GM12801 (cell line): ENCODE data around the gene TMEM245.

Source experiments
- TF ChIP-seq, protein P1 (sequence below): IDR thresholded peaks from one replicate; pipeline ENCODE4 v1.5.1; 2011; ENCODE audit warnings: control low read depth; ENCODE audit not compliant: insufficient read length; ENCODE audit errors: extremely low read depth

The TMEM245 gene

GRCh38 chr9:109118808-109119438 lies 824 bp downstream of the TMEM245 start:
- TF ChIP-seq, protein P1, sequence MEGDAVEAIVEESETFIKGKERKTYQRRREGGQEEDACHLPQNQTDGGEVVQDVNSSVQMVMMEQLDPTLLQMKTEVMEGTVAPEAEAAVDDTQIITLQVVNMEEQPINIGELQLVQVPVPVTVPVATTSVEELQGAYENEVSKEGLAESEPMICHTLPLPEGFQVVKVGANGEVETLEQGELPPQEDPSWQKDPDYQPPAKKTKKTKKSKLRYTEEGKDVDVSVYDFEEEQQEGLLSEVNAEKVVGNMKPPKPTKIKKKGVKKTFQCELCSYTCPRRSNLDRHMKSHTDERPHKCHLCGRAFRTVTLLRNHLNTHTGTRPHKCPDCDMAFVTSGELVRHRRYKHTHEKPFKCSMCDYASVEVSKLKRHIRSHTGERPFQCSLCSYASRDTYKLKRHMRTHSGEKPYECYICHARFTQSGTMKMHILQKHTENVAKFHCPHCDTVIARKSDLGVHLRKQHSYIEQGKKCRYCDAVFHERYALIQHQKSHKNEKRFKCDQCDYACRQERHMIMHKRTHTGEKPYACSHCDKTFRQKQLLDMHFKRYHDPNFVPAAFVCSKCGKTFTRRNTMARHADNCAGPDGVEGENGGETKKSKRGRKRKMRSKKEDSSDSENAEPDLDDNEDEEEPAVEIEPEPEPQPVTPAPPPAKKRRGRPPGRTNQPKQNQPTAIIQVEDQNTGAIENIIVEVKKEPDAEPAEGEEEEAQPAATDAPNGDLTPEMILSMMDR = no peak

DNA sequence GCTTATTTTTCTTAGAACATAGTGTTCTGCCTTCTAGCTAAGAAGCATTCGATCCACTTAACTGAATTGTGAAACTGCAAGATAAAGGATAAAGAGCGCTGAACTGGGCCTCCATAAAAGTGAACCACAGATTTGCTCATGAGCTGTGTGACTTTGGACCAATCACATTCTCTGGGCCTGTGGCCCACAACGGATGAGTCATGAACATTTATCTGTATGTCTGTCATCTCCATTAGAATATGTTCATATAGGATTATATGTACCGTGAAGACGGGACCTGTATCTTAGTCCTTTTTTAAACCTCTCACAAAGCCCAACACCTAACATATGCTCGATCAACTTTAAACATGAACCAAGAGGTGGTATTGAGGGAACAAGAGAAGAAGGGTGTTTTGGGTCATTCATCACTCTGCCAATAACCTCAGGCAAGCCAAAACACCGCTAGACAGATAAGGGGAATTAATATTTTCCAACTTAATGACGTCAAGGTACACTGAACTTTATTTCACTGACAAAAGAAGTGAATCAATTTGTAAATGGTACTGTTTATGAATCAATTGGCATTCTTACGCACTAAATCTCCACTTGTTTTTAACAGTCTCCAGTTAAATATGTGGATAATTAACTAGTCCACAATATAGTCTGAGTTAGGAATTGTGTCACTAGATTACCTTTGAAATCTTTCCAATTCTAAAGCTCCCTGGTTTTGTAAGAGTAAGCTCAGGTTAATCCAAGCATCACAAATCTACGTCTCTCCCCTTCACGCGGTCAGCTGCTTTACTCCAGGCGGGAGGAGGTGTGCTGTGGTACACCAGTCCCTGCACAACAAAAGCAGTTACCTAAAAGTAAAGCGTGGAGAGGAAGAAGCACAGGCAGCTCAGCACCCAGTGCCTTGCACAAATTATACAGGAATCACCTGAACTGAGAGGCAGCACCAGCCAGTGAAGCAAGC lies 1.6 kb downstream of the TMEM245 start:
- TF ChIP-seq, protein P1 = no peak

DNA sequence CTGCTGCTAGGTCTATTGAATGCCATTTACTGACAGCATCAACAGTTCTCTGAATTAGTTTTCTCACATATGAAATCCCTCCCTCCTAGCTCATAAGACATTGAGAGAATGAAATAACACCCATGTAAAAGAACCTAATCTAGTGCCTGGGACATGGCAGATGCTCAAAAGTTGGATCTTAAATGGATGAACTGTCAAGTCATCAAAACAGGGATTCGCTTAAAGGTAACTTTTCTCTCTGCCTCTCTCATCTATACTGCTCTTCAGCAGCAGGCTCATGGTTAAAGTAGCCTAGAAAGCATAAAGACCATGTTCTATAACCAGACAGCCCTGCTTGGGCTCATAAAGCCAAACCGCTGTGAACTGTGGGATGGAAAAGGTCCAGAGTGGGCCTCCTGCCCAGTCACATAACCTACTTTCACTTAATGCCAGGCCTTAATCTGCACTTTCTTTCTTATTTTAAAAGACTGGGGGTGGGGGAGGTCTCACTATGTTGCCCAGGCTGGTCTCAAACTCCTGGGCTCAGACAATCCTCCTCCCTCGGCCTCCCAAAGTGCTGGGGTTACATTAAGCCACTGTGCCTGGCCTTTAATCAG lies 3.7 kb downstream of the TMEM245 start:
- TF ChIP-seq, protein P1 = no peak

DNA sequence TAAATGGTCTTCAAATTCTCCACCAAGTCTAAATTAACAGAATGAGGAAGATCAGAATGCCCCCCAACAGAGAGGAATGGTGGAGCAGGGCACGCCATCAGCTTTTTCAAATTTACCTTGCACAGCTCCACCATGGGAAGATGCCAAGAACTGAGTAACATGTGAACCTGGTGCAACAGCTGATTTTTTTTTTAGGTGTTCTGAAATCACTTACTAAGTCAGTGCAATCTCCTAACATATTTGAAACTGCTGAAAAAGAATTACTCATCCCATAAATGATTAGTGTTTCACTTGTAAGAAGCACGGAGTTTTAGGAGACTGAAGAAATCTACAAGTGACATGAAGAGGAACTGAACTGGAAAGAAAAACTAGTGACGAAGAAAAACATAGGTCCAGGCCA lies 5.1 kb downstream of the TMEM245 start:
- TF ChIP-seq, protein P1 = no peak

DNA sequence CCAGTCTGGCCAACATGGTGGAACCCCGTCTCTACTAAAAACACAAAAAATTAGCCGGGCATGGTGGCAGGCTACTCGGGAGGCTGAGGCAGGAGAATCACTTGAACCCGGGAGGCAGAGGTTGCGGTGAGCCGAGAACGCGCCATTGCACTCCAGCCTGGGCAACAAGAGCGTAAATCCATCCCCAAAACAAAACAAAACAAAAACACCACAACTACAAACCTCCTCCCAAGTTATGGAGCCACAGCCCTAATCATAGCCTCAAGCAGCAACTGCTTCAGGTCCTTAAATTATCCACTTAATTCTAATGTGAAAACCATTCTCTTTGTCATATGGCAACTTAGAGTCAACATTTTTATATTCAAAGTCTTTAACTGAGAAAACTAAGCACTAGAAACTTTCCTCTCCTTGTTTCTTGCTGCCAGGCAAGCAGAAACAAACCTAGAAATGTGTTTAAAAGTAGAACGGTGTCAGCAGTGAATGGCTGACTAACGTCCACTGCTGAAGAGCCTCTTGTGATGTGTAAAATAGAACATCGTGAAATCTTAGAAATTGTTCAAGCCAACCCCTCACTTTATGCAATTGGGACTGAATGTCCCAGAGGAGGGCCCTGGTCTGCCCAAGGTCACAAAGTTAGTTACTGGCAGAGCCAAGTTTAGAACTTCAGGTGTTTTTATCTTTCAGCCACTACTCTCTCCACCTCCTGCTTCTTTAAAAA lies 5.7 kb downstream of the TMEM245 start:
- TF ChIP-seq, protein P1 = no peak

DNA sequence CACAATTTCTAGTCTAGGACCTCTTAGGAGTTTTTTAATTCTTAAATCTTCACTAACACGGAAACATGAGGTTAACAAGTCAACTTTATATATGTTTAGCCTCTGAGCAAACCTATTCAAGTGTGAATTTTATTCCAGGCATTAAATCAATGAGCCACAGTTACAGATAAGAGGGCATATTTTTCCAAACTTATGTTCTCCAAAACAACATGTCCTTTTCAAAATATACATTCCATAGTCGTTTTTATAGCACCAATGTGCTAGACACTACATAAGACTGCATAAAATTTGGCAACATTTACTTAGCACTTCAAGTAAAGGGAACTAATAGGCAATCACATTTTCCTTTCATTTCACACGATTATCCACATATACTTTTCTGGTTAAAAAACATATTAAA lies 6.5 kb downstream of the TMEM245 start:
- TF ChIP-seq, protein P1 = no peak

- TF ChIP-seq, protein P1 = no peak
Observed at GRCh38 chr9:109110329-109111021, 9.3 kb downstream of the TMEM245 start.
